HG03439 (cell line): ENCODE data around the gene PSMD13.
"Not testable (repeated sequence)": the region's sequence is repeated elsewhere in the genome, so short reads cannot be mapped to it uniquely, and the experiment has no call there.

Experiments
- ATAC-seq: cut with Tn5 transposase; IDR thresholded peaks from one replicate; pipeline ENCODE4 v1.9.1; 2021; ENCODE audit warnings: mild to moderate bottlenecking, moderate library complexity; ENCODE audit not compliant: unreplicated experiment

Gene PSMD13

DNA sequence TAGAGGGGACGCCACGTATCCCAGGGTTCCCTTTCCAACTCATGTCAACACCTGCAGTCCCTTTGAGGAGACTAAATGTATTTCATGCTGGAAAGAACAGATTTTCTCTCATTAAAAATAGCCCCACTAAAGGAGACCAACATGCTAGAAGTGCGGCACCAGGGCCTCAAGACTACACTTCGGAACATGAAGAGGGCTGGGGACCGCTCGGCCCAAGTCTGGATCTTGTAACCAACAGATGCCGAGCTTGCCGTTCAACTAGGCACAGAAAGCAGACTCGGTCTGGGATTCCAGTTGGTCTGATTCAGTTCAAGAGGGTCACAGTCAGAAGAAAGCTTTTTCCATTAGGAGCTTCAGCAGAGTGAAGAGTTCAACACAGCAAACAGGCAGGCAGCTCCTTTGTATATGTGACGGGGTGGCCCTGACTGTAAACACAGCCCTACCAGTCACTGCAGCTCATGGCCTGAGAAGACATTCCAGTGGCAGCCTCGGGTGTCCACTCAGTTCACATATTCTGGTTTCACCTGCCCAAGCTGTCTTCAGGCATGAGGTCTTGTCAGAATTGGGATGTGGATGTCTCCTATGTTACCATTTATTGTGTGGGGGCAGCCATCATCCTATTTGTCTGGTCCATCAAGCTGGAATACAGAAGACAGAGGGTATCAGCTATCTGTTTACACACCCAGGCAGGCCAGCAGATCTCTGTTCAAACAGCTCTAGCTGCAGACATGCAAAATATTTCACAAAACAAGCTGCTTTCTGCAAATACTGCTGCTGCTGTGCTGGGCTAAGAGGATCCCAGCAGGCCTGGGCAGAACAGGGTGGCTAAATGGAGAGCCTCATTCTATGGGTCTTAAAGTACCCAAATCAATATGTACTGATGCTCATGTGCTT lies 20.4 kb upstream of the PSMD13 start:
- ATAC-seq = no peak

GRCh38 chr11:217704-218103 lies 19.1 kb upstream of the PSMD13 start:
- no peak for ATAC-seq

DNA sequence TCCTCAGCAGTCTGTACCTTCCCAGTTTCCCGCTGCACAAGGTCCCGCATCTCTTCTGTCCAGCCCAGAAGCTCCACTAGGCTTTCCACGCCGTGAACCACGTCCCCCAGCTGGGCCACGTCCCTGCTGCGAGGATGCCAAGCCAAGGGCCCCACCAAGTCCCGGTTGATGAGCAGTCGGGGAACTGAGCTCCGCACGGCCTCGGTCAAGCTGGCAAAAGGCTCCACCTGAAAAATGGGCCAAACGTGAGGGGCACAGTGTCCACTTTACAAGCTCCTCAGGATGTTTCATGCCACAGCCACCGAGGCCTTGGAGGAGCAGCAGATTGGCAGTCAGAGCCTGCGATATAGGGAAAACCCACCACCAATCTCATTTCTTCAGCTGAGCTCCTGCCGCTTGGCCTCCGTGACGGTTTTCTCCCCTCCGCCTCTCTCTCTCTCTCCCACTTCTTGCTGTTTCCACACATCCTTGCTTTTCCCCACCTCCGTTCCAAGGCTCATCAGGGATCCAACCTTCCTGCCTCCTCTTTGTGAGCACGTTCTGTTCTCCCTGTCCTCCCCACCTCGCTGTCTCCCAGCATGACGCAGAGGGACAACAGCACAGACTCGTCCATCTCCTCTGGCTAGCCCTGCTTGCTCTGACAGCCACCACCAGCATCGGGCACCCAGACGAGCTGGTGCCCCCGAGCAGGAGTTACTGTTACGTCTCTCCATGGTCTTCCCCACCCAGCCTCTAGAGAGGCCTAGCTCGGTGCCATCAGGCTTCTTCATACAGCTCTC lies 17.8 kb upstream of the PSMD13 start:
- ATAC-seq = no peak

- not testable (repeated sequence) for ATAC-seq
Observed at GRCh38 chr11:220641-221215, 16.0 kb upstream of the PSMD13 start.

GRCh38 chr11:221539-221938 lies 15.2 kb upstream of the PSMD13 start:
- no peak for ATAC-seq

- no peak for ATAC-seq
Observed at GRCh38 chr11:221998-222789, 14.6 kb upstream of the PSMD13 start.

GRCh38 chr11:223026-223789 lies 13.6 kb upstream of the PSMD13 start:
- no peak for ATAC-seq

DNA sequence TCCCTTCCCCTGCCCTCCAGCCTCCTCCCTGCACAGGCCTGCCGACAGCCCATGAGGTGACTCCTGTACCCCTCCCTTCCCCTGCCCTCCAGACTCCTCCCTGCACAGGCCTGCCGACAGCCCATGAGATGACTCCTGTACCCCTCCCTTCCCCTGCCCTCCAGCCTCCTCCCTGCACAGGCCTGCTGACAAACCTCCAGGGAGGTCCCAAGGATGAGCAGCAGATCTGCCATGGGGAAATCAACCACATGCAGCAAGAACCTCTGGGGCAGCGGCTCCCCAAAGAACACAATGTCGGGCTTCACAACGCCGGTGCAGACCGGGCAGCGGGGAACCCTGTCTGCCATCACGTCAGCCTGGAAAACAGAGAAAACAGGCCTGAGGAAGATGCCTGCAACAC lies 12.9 kb upstream of the PSMD13 start:
- ATAC-seq = no peak

DNA sequence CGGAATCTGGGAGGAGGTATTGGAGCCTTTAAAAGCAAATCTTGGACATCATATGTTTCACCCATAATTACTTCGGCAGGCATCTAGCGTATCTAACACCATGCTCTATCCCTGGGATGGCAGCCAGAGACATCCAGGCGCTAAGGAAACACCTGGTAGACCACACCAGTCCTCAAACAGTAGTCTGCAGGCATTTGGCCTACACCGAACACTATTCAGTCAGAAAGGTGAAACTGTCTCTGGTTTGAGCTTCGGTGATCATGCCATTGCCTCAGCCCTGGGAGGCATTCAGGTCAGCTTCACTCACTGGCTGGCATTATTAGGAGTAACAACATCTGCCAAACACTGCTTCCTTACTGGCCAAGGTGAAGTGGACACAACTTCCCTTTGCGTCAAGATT lies 12.4 kb upstream of the PSMD13 start:
- ATAC-seq = no peak

DNA sequence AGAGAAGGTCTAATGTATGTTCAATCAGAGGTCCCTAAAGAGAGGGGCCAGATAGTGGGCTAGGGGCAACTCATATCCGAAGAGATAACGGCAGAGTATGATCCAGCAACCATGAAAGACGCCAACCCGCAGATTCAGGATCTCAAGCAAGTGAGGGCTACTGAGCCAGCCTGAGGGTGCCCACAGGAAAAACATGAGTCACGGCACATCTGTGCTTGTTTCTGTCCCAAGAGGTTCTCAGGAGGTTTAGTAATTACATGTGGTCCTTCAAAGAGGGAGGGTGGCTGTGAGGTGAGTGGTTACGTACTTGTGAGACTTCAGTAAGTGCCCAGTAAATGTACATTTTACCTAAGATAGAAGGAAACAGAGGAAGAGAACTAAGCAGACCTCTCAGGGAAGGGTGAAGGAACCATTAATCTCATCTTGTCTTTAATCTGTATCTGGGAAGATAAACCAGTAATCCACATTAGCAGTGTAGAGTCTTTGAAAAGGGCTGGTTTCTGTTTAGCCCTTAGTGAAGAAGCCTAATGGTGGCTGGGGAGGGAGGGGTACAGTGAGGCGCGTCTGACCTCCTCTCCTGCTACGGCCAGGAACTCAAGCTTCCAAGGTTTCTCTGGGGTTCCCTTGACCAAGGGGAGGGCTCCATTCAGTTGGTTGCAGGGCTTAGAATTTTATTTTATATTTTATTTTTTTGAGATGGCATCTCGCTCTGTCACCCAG lies 10.9 kb upstream of the PSMD13 start:
- no peak for ATAC-seq

- ATAC-seq = no peak
Observed at GRCh38 chr11:227824-228379, 8.9 kb upstream of the PSMD13 start.

- ATAC-seq = no peak
Observed at GRCh38 chr11:230431-230830, 6.3 kb upstream of the PSMD13 start.

DNA sequence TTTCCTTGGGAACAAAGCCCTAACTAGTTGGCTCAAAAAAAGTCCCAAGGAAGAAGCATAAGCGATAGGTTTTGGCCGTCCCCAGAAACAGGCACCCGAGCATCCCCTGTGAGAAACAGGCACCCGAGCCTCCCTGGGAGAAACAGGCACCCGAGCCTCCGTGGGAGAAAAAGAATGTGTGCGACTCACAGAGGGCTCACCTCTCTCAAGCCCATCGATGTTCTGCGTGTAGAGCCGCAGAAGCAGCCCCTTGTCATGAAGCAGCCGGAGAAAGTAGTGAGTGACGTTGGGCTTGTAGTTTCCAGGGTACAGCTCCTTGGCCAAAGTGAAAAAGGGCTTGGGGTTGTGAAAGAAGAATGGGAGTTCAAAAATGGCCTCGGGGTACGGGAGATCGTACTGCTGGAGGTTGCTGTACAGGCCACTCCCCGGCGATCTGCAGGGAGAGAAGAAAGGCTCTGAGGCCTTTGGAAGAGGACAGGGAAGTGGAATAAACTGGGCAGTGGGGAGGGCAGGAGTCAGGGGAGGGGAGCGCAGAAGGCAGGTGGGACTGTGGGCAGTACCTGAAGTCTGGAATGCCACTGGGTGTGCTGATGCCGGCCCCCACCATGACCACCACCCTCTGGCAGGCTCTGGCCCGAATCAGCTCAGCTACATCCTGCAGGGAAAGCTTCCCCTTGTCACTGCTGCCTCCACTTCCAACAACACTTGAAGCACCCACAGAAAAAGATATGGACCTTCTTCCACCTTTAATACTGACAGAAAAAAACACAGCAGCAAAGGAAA lies 3.8 kb upstream of the PSMD13 start:
- ATAC-seq = no peak

- no peak for ATAC-seq
Observed at GRCh38 chr11:235180-235579, 1.6 kb upstream of the PSMD13 start.

DNA sequence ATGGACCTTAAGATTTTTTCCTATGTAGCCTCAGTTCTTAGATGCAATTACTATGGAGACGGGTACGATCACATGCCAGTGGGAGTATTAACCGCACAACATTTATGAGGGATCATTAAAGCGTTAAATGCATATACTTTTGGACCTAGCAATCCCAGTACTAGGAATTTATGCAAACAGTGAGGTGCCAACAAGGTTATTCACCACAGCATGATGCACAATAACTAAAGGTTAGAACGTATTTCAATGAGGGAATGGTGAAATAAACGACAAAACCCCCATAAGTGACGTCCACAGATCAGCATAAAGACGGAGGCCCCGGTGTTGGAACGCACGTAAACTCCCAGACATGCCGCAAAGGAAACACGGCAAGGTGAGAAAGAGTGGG lies 1.2 kb upstream of the PSMD13 start:
- no peak for ATAC-seq

GRCh38 chr11:235997-236773 lies 591 bp upstream of the PSMD13 start, which contains the start of gene SIRT3:
TSS of gene SIRT3 (minus strand) at chr11:236342. CDS start at chr11:236328, 14 bp downstream.
- peak; percentile 65 for ATAC-seq

DNA sequence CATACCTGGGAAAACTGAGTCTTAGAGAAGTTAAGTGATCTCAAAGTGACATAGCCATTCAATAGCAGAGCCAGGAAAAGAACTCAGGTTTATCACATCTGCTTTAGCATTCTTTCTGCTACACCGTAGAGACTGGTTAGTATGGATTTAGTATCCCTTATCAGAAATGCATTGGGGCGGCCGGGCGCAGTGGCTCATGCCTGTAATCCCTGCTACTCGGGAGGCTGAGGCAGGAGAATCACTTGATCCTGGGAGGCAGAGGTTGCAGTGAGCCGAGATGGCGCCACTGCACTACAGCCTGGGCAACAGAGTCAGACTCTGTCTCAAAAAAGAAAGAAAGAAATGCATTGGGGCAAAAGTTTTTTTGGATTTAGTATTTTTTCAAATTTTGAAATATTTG lies 1.6 kb downstream of the PSMD13 start:
- not testable (repeated sequence) for ATAC-seq

GRCh38 chr11:240315-240714 lies 3.5 kb downstream of the PSMD13 start:
- no peak for ATAC-seq
